Thyroid gland (tissue), 4 donors: ENCODE results near the gene PPP2R2C.

Source experiments
- CTCF ChIP-seq, 6 experiments: fragments of 200-600 bp in 3 of 6; fragments of 450-650 bp in 3 of 6; sonication (generic) in 3 of 6; IDR thresholded peaks; one replicate each; pipeline ENCODE4 v1.5.1; 2016 to 2019; ENCODE audit warnings: antibody characterized with exemption in 6 of 6, mild to moderate bottlenecking in 2 of 6, inconsistent platforms in 1 of 6, moderate library complexity in 1 of 6
- POLR2A ChIP-seq, 2 donors: fragments of 450-650 bp; IDR thresholded peaks; one replicate each; pipeline ENCODE4 v1.6.1; 2017; ENCODE audit warnings: antibody characterized with exemption in 2 of 2, mild to moderate bottlenecking in 2 of 2, moderate library complexity in 1 of 2

- TF ChIP-seq CTCF (IDR thresholded peaks at IDR 0.05) (no peak), POLR2A (IDR thresholded peaks at IDR 0.05) (no peak)
These were observed 13.9 kb downstream of the PPP2R2C start for GRCh38 chr4:6458528-6458927.
